Measurements from ENCODE around the gene TEX35.

GRCh38 chr1:178541829-178542553, 29.1 kb downstream of the TEX35 start:
- no peak for TF ChIP-seq CTCF (optimal IDR thresholded peaks at IDR 0.05 in 1 of 3, IDR thresholded peaks at IDR 0.05 in 1 of 3, conservative IDR thresholded peaks at IDR 0.05 in 1 of 3; ENCODE audit: extremely low read depth in 1 of 3, insufficient read depth in 2 of 3, low read length in 3 of 3)
- TF ChIP-seq EZH2 (IDR thresholded peaks at IDR 0.05; ENCODE audit: low read length) = no peak
